WTC11 (cell line): Measurements from ENCODE around the gene ABCC6. TPM values are rescaled to one million over a fixed set of nuclear protein-coding genes. Genes with fewer than 3 reads are reported as not detected.

Experiments
- ATAC-seq: fragments of 200-7000 bp; cut with Tn5 transposase; 2 replicates; pipeline ENCODE4 v1.10.0; 2021; ENCODE audit warnings: mild to moderate bottlenecking, moderate library complexity
- CTCF ChIA-PET: fragments of 300-600 bp; sonication (Branson Sonifier 250); formaldehyde crosslinking; loops from one replicate; lab custom pipeline; 2021; ENCODE audit warnings: antibody characterized with exemption; lab: Charles Lee
- POLR2A ChIA-PET: fragments of 350-600 bp; sonication (Branson Sonifier 250); formaldehyde crosslinking; loops from one replicate; lab custom pipeline; 2021; ENCODE audit warnings: antibody characterized with exemption; lab: Charles Lee
- DNase-seq: peaks from one replicate; pipeline ENCODE4 v3.0.0; 2021; ENCODE audit warnings: low spot score
- H3K27ac Mint-ChIP-seq: 2 replicates; pipeline ENCODE4 v1.8.0; 2021; ENCODE audit warnings: mixed read lengths
- H3K27me3 Mint-ChIP-seq: 2 replicates; pipeline ENCODE4 v1.8.0; 2021; ENCODE audit warnings: low read depth, mild to moderate bottlenecking, moderate library complexity, mixed read lengths
- H3K36me3 Mint-ChIP-seq: 2 replicates; pipeline ENCODE4 v1.8.0; 2021; ENCODE audit warnings: mixed read lengths
- H3K4me1 Mint-ChIP-seq: 2 replicates; pipeline ENCODE4 v1.8.0; 2022; ENCODE audit warnings: mixed read lengths
- H3K4me3 Mint-ChIP-seq: 2 replicates; pipeline ENCODE4 v1.8.0; 2021; ENCODE audit warnings: mild to moderate bottlenecking, moderate library complexity, mixed read lengths
- H3K9me3 Mint-ChIP-seq: 2 replicates; pipeline ENCODE4 v1.8.0; 2021; ENCODE audit warnings: mixed read lengths
- ATF3 ChIP-seq: sonication (generic); formaldehyde crosslinking; conservative IDR thresholded peaks from 2 replicates; pipeline ENCODE4 v1.8.1; 2022; ENCODE audit warnings: mild to moderate bottlenecking, missing genetic modification reagents
- CDX4 ChIP-seq: fragments of 250-450 bp; sonication (Bioruptor Pico); IDR thresholded peaks from 2 replicates; pipeline ENCODE4 v1.9.0; 2021; ENCODE audit warnings: moderate library complexity, mild to moderate bottlenecking, inconsistent platforms, borderline replicate concordance
- ETV6 ChIP-seq: sonication (generic); formaldehyde crosslinking; IDR thresholded peaks from 2 replicates; pipeline ENCODE4 v1.8.1; 2022; ENCODE audit warnings: mild to moderate bottlenecking, missing genetic modification reagents
- FOXK1 ChIP-seq: sonication (generic); formaldehyde crosslinking; IDR thresholded peaks from 2 replicates; pipeline ENCODE4 v1.8.0; 2022; ENCODE audit warnings: mild to moderate bottlenecking, moderate library complexity, missing genetic modification reagents
- FOXP1 ChIP-seq: sonication (generic); formaldehyde crosslinking; IDR thresholded peaks from 2 replicates; pipeline ENCODE4 v1.8.0; 2022; ENCODE audit warnings: missing genetic modification reagents, mild to moderate bottlenecking, moderate library complexity, borderline replicate concordance
- GTF2I ChIP-seq: fragments of 250-450 bp; sonication (Bioruptor Pico); conservative IDR thresholded peaks from 2 replicates; pipeline ENCODE4 v1.4.0; 2021; ENCODE audit warnings: mild to moderate bottlenecking
- JAZF1 ChIP-seq: fragments of 250-450 bp; sonication (Bioruptor Pico); IDR thresholded peaks from 2 replicates; pipeline ENCODE4 v1.9.0; 2021; ENCODE audit warnings: moderate library complexity, mild to moderate bottlenecking, inconsistent platforms
- JUN ChIP-seq: sonication (generic); formaldehyde crosslinking; IDR thresholded peaks from 2 replicates; pipeline ENCODE4 v1.8.0; 2023; ENCODE audit warnings: mild to moderate bottlenecking, missing genetic modification reagents
- NFE2L1 ChIP-seq: sonication (generic); formaldehyde crosslinking; IDR thresholded peaks from 2 replicates; pipeline ENCODE4 v1.8.1; 2023; ENCODE audit warnings: missing genetic modification reagents
- NR1H2 ChIP-seq: sonication (generic); formaldehyde crosslinking; IDR thresholded peaks from 2 replicates; pipeline ENCODE4 v1.9.0; 2021; ENCODE audit warnings: mild to moderate bottlenecking, moderate library complexity, missing genetic modification reagents
- PRRX2 ChIP-seq: fragments of 250-450 bp; sonication (Bioruptor Pico); IDR thresholded peaks from 2 replicates; pipeline ENCODE4 v1.8.0; 2021; ENCODE audit warnings: mild to moderate bottlenecking
- USF2 ChIP-seq: sonication (generic); formaldehyde crosslinking; IDR thresholded peaks from 2 replicates; pipeline ENCODE4 v1.8.1; 2023; ENCODE audit warnings: mild to moderate bottlenecking, missing genetic modification reagents, moderate library complexity
- ZBTB21 ChIP-seq: sonication (generic); formaldehyde crosslinking; IDR thresholded peaks from 2 replicates; pipeline ENCODE4 v1.8.1; 2023; ENCODE audit warnings: mild to moderate bottlenecking, missing genetic modification reagents, borderline replicate concordance
- ZNF121 ChIP-seq: sonication (generic); formaldehyde crosslinking; IDR thresholded peaks from 2 replicates; pipeline ENCODE4 v1.8.0; 2023; ENCODE audit warnings: missing genetic modification reagents
- ZNF138 ChIP-seq: sonication (generic); formaldehyde crosslinking; conservative IDR thresholded peaks from 2 replicates; pipeline ENCODE4 v1.8.1; 2022; ENCODE audit warnings: mild to moderate bottlenecking, moderate library complexity, missing genetic modification reagents
- ZNF317 ChIP-seq: sonication (generic); formaldehyde crosslinking; IDR thresholded peaks from 2 replicates; pipeline ENCODE4 v1.8.1; 2023; ENCODE audit warnings: low read depth, mild to moderate bottlenecking, moderate library complexity, missing genetic modification reagents, borderline replicate concordance
- total RNA-seq: library from RNA; stranded (reverse); gene quantifications from 3 replicates; pipeline ENCODE4 v1.2.3, GENCODE V29; 2021
- TF ChIP-seq, protein P1 (sequence below): fragments of 250-450 bp; sonication (Bioruptor Pico); IDR thresholded peaks from 2 replicates; pipeline ENCODE4 v1.9.0; 2021; ENCODE audit warnings: mild to moderate bottlenecking, borderline replicate concordance
- TF ChIP-seq, protein P2 (sequence below): sonication (generic); formaldehyde crosslinking; IDR thresholded peaks from 2 replicates; pipeline ENCODE4 v1.8.1; 2022; ENCODE audit warnings: missing genetic modification reagents, borderline replicate concordance
- TF ChIP-seq, protein P3 (sequence below): sonication (generic); formaldehyde crosslinking; IDR thresholded peaks from 2 replicates; pipeline ENCODE4 v1.8.1; 2022; ENCODE audit warnings: low read depth, missing genetic modification reagents, borderline replicate concordance
- TF ChIP-seq, protein P4 (sequence below): sonication (generic); formaldehyde crosslinking; IDR thresholded peaks from 2 replicates; pipeline ENCODE4 v1.8.1; 2023; ENCODE audit warnings: mild to moderate bottlenecking, missing genetic modification reagents

Gene ABCC6
- total RNA-seq, 1 experiment from 2014 or later, result 1.3 TPM

- TF ChIP-seq, protein P1, sequence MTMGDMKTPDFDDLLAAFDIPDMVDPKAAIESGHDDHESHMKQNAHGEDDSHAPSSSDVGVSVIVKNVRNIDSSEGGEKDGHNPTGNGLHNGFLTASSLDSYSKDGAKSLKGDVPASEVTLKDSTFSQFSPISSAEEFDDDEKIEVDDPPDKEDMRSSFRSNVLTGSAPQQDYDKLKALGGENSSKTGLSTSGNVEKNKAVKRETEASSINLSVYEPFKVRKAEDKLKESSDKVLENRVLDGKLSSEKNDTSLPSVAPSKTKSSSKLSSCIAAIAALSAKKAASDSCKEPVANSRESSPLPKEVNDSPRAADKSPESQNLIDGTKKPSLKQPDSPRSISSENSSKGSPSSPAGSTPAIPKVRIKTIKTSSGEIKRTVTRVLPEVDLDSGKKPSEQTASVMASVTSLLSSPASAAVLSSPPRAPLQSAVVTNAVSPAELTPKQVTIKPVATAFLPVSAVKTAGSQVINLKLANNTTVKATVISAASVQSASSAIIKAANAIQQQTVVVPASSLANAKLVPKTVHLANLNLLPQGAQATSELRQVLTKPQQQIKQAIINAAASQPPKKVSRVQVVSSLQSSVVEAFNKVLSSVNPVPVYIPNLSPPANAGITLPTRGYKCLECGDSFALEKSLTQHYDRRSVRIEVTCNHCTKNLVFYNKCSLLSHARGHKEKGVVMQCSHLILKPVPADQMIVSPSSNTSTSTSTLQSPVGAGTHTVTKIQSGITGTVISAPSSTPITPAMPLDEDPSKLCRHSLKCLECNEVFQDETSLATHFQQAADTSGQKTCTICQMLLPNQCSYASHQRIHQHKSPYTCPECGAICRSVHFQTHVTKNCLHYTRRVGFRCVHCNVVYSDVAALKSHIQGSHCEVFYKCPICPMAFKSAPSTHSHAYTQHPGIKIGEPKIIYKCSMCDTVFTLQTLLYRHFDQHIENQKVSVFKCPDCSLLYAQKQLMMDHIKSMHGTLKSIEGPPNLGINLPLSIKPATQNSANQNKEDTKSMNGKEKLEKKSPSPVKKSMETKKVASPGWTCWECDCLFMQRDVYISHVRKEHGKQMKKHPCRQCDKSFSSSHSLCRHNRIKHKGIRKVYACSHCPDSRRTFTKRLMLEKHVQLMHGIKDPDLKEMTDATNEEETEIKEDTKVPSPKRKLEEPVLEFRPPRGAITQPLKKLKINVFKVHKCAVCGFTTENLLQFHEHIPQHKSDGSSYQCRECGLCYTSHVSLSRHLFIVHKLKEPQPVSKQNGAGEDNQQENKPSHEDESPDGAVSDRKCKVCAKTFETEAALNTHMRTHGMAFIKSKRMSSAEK (CRISPR knock-in tag), result no peak
- no peak for TF ChIP-seq ZBTB21 (CRISPR knock-in tag)
- TF ChIP-seq ZNF138 (CRISPR knock-in tag), result no peak
- no peak for TF ChIP-seq ZNF121 (CRISPR knock-in tag)
- TF ChIP-seq CDX4, result no peak
- TF ChIP-seq ETV6 (CRISPR knock-in tag), result no peak
These were observed 38.2 kb downstream of the ABCC6 start (continued) for GRCh38 chr16:16185095-16185494.

DNA sequence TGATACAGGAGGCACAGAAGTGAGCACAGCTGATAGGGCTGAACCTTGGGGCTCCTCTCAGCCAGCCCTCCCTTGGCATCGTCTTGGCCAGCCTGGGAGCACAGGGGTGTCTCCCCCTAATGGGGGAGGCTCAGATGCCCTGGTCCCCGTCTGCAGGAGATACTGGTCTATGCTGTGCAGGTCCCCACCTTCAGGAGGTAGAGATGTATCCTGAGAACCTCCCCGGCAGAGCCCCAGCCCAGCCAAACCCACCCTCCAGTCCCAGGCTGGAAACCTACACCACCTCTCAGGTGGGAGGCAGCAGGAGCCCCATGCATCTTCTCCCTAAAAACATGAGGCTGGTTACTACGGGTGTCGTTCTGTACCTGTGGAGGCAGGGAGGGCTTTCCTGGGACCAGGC lies 38.7 kb downstream of the ABCC6 start:
- H3K9me3 Mint-ChIP-seq, result peaks cover 7% of the 10 kb centered on the region
- H3K27ac Mint-ChIP-seq, result no peak overlapping the region
- CTCF ChIA-PET, result no interaction called here
- H3K4me3 Mint-ChIP-seq, result no peak overlapping the region
- POLR2A ChIA-PET, result no interaction called here
- no peak for TF ChIP-seq FOXK1 (CRISPR knock-in tag)
- TF ChIP-seq, protein P2, sequence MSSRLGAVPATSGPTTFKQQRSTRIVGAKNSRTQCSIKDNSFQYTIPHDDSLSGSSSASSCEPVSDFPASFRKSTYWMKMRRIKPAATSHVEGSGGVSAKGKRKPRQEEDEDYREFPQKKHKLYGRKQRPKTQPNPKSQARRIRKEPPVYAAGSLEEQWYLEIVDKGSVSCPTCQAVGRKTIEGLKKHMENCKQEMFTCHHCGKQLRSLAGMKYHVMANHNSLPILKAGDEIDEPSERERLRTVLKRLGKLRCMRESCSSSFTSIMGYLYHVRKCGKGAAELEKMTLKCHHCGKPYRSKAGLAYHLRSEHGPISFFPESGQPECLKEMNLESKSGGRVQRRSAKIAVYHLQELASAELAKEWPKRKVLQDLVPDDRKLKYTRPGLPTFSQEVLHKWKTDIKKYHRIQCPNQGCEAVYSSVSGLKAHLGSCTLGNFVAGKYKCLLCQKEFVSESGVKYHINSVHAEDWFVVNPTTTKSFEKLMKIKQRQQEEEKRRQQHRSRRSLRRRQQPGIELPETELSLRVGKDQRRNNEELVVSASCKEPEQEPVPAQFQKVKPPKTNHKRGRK, result no peak
- no peak for TF ChIP-seq NR1H2 (CRISPR knock-in tag)
- TF ChIP-seq ZNF121 (CRISPR knock-in tag), result no peak
- no peak for TF ChIP-seq GTF2I (CRISPR knock-in tag)
- no peak for TF ChIP-seq PRRX2
- TF ChIP-seq, protein P3, sequence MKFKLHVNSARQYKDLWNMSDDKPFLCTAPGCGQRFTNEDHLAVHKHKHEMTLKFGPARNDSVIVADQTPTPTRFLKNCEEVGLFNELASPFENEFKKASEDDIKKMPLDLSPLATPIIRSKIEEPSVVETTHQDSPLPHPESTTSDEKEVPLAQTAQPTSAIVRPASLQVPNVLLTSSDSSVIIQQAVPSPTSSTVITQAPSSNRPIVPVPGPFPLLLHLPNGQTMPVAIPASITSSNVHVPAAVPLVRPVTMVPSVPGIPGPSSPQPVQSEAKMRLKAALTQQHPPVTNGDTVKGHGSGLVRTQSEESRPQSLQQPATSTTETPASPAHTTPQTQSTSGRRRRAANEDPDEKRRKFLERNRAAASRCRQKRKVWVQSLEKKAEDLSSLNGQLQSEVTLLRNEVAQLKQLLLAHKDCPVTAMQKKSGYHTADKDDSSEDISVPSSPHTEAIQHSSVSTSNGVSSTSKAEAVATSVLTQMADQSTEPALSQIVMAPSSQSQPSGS, result no peak
- TF ChIP-seq ZNF317 (CRISPR knock-in tag), result no peak
- TF ChIP-seq ATF3 (CRISPR knock-in tag), result no peak
- TF ChIP-seq NFE2L1 (CRISPR knock-in tag), result no peak
- TF ChIP-seq CDX4, result no peak
- TF ChIP-seq JAZF1 (CRISPR knock-in tag), result no peak
- TF ChIP-seq JUN (CRISPR knock-in tag), result no peak
- TF ChIP-seq FOXP1 (CRISPR knock-in tag), result no peak
- TF ChIP-seq, protein P4, sequence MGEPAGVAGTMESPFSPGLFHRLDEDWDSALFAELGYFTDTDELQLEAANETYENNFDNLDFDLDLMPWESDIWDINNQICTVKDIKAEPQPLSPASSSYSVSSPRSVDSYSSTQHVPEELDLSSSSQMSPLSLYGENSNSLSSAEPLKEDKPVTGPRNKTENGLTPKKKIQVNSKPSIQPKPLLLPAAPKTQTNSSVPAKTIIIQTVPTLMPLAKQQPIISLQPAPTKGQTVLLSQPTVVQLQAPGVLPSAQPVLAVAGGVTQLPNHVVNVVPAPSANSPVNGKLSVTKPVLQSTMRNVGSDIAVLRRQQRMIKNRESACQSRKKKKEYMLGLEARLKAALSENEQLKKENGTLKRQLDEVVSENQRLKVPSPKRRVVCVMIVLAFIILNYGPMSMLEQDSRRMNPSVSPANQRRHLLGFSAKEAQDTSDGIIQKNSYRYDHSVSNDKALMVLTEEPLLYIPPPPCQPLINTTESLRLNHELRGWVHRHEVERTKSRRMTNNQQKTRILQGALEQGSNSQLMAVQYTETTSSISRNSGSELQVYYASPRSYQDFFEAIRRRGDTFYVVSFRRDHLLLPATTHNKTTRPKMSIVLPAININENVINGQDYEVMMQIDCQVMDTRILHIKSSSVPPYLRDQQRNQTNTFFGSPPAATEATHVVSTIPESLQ (CRISPR knock-in tag), result no peak
- TF ChIP-seq USF2 (CRISPR knock-in tag), result no peak
- peaks cover 4% of the 10 kb centered on the region for H3K4me1 Mint-ChIP-seq
- H3K36me3 Mint-ChIP-seq, result no peaks in the 10 kb centered on the region
- ATAC-seq, result no peak
- H3K27me3 Mint-ChIP-seq, result no peaks in the 10 kb centered on the region
- DNase-seq, result no peak
